HepG2 (cell line): Measurements from ENCODE around the gene ZFP28. TPM values are rescaled to one million over a fixed set of nuclear protein-coding genes. Genes with fewer than 3 reads are reported as not detected.

ENCODE experiments used
- ETV5 ChIP-seq: IDR thresholded peaks from 2 replicates; pipeline ENCODE4 v1.6.1; 2018; ENCODE audit warnings: missing biosample characterization, missing genetic modification reagents, inconsistent platforms, borderline replicate concordance
- FOXC1 ChIP-seq: sonication (generic); formaldehyde crosslinking; IDR thresholded peaks from 2 replicates; pipeline ENCODE4 v1.8.0; 2022; ENCODE audit warnings: mild to moderate bottlenecking, missing genetic modification reagents, borderline replicate concordance
- KDM2A ChIP-seq: sonication (generic); formaldehyde crosslinking; IDR thresholded peaks from 2 replicates; pipeline ENCODE4 v1.4.0; 2020; ENCODE audit warnings: low read depth, missing genetic modification reagents, borderline replicate concordance
- KDM5A ChIP-seq: fragments of 200-600 bp; sonication (generic); IDR thresholded peaks from 2 replicates; pipeline ENCODE4 v1.7.0; 2018; ENCODE audit warnings: antibody characterized with exemption, mild to moderate bottlenecking, low read length, borderline replicate concordance
- MAZ ChIP-seq, 2 experiments: sonication (generic) in 1 of 2; formaldehyde crosslinking in 1 of 2; IDR thresholded peaks; 2 replicates each; pipeline versions ENCODE4 v1.5.0 to v1.6.1; 2012 to 2020; ENCODE audit warnings: low read depth in 2 of 2, mild to moderate bottlenecking in 2 of 2, borderline replicate concordance in 1 of 2, improper control_type of control experiment in 1 of 2, low read length in 1 of 2, missing genetic modification reagents in 1 of 2, moderate library complexity in 1 of 2
- MED1 ChIP-seq: sonication (generic); formaldehyde crosslinking; IDR thresholded peaks from 2 replicates; pipeline ENCODE4 v1.4.0; 2020; ENCODE audit warnings: missing genetic modification reagents
- MNT ChIP-seq: fragments of 450-650 bp; IDR thresholded peaks from 2 replicates; pipeline ENCODE4 v1.6.1; 2016
- MZF1 ChIP-seq: sonication (generic); formaldehyde crosslinking; IDR thresholded peaks from 2 replicates; pipeline ENCODE4 v1.8.1; 2023; ENCODE audit warnings: mild to moderate bottlenecking, missing genetic modification reagents, borderline replicate concordance
- NONO ChIP-seq, 2 experiments: fragments of 450-650 bp in 1 of 2; sonication (generic) in 1 of 2; formaldehyde crosslinking in 1 of 2; IDR thresholded peaks in 1 of 2; conservative IDR thresholded peaks in 1 of 2; 2 replicates each; pipeline versions ENCODE4 v1.6.1 to v1.8.0; 2017 to 2022; ENCODE audit warnings: mild to moderate bottlenecking in 1 of 2, missing genetic modification reagents in 1 of 2, moderate library complexity in 1 of 2
- POLR2A ChIP-seq, 2 experiments: IDR thresholded peaks; 2 replicates each; pipeline ENCODE4 v1.6.1; 2011; ENCODE audit warnings: low read depth in 2 of 2, low read length in 2 of 2, mild to moderate bottlenecking in 1 of 2, moderate library complexity in 1 of 2; ENCODE audit not compliant: insufficient read depth in 1 of 2
- SUZ12 ChIP-seq: fragments of 150-350 bp; IDR thresholded peaks from 2 replicates; pipeline ENCODE4 v1.6.1; 2014; ENCODE audit warnings: low read depth, low read length
- TBX2 ChIP-seq: sonication (generic); formaldehyde crosslinking; IDR thresholded peaks from 2 replicates; pipeline ENCODE4 v1.5.0; 2020; ENCODE audit warnings: missing genetic modification reagents, mild to moderate bottlenecking, borderline replicate concordance
- TFDP2 ChIP-seq: sonication (generic); formaldehyde crosslinking; IDR thresholded peaks from 2 replicates; pipeline ENCODE4 v1.4.0; 2020; ENCODE audit warnings: missing genetic modification reagents
- UBTF ChIP-seq: sonication (generic); formaldehyde crosslinking; IDR thresholded peaks from 2 replicates; pipeline ENCODE4 v1.4.0; 2020; ENCODE audit warnings: mild to moderate bottlenecking, missing genetic modification reagents
- ZFY ChIP-seq: sonication (generic); formaldehyde crosslinking; IDR thresholded peaks from 2 replicates; pipeline ENCODE4 v1.4.0; 2020; ENCODE audit warnings: missing genetic modification reagents
- ZNF121 ChIP-seq: sonication (generic); formaldehyde crosslinking; IDR thresholded peaks from 2 replicates; pipeline ENCODE4 v1.5.0; 2020; ENCODE audit warnings: mild to moderate bottlenecking, missing genetic modification reagents
- ZNF143 ChIP-seq: sonication (generic); formaldehyde crosslinking; IDR thresholded peaks from 2 replicates; pipeline ENCODE4 v1.4.0; 2020; ENCODE audit warnings: missing genetic modification reagents
- ZNF263 ChIP-seq: sonication (generic); formaldehyde crosslinking; IDR thresholded peaks from 2 replicates; pipeline ENCODE4 v1.4.0; 2020; ENCODE audit warnings: missing genetic modification reagents
- ZNF616 ChIP-seq: sonication (generic); formaldehyde crosslinking; IDR thresholded peaks from 2 replicates; pipeline ENCODE4 v1.5.0; 2020; ENCODE audit warnings: low read depth, mild to moderate bottlenecking, missing genetic modification reagents
- polyA plus RNA-seq, 8 experiments: library from polyadenylated mRNA; depleted of rRNA in 3 of 8; stranded (reverse) in 7 of 8; unstranded in 1 of 8; fragments of >200 nt; fragmentation: Illumina TruSeq in 4 of 8; extraction: Trizol in 4 of 8; gene quantifications; 2 replicates each; pipeline versions ENCODE4 v1.2.1 to v1.2.3, GENCODE V29; 2011 to 2016; ENCODE audit warnings: low read depth in 4 of 8, missing spikeins in 1 of 8, mixed read lengths in 1 of 8; ENCODE audit not compliant: insufficient read depth in 1 of 8
- total RNA-seq, 5 experiments: library from RNA; depleted of rRNA; stranded (reverse); fragments of >200 nt; fragmentation: Illumina TruSeq; extraction: Trizol; gene quantifications; 2 replicates each; pipeline ENCODE4 v1.2.3, GENCODE V29; 2016; ENCODE audit warnings: low read depth in 1 of 5
- TF ChIP-seq, protein P1 (sequence below): fragments of 450-650 bp; IDR thresholded peaks from 2 replicates; pipeline ENCODE4 v1.6.1; 2017; ENCODE audit warnings: mild to moderate bottlenecking

Gene ZFP28
- total and polyA plus RNA-seq, 2 of the 13 experiments (the other 11 are each of a cell fraction or from before 2014, with no cell fraction given): not detected

GRCh38 chr19:56594783-56595547, 56.2 kb downstream of the ZFP28 start, which contains the start of gene ZNF71 (continued):
- TF ChIP-seq NONO (IDR thresholded peaks at IDR 0.05): no peak
- peak; percentile 67 for TF ChIP-seq NONO (CRISPR knock-in tag; conservative IDR thresholded peaks at IDR 0.05)
- TF ChIP-seq, protein P1, sequence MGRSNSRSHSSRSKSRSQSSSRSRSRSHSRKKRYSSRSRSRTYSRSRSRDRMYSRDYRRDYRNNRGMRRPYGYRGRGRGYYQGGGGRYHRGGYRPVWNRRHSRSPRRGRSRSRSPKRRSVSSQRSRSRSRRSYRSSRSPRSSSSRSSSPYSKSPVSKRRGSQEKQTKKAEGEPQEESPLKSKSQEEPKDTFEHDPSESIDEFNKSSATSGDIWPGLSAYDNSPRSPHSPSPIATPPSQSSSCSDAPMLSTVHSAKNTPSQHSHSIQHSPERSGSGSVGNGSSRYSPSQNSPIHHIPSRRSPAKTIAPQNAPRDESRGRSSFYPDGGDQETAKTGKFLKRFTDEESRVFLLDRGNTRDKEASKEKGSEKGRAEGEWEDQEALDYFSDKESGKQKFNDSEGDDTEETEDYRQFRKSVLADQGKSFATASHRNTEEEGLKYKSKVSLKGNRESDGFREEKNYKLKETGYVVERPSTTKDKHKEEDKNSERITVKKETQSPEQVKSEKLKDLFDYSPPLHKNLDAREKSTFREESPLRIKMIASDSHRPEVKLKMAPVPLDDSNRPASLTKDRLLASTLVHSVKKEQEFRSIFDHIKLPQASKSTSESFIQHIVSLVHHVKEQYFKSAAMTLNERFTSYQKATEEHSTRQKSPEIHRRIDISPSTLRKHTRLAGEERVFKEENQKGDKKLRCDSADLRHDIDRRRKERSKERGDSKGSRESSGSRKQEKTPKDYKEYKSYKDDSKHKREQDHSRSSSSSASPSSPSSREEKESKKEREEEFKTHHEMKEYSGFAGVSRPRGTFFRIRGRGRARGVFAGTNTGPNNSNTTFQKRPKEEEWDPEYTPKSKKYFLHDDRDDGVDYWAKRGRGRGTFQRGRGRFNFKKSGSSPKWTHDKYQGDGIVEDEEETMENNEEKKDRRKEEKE: no peak
- peak; percentile 33; the same call in 1 of the 2 replicates for TF ChIP-seq ETV5 (CRISPR knock-in tag)
- TF ChIP-seq TFDP2 (CRISPR knock-in tag): peak; percentile 54; the same call in 1 of the 2 replicates
- TF ChIP-seq KDM2A (CRISPR knock-in tag): peak; percentile 31; the same call in 1 of the 2 replicates
- peak; percentile 63; the same call in 1 of the 2 replicates for TF ChIP-seq FOXC1 (CRISPR knock-in tag)
- TF ChIP-seq ZNF121 (CRISPR knock-in tag): 0 out of 2 replicates have a peak, but pooled peaks have one; percentile 46
- no peak for TF ChIP-seq MNT
- peak; percentile 97 for TF ChIP-seq ZFY (CRISPR knock-in tag)
- TF ChIP-seq SUZ12: peak; percentile 50; the same call in 1 of the 2 replicates
- 0 out of 2 replicates have a peak, but pooled peaks have one; percentile 52 for TF ChIP-seq ZNF616 (CRISPR knock-in tag)
- TF ChIP-seq KDM5A: peak; percentile 32; the same call in 1 of the 2 replicates
- no peak for TF ChIP-seq MAZ (IDR thresholded peaks at IDR 0.05; ENCODE audit: borderline replicate concordance, low read depth, low read length)
- TF ChIP-seq MAZ (CRISPR knock-in tag; IDR thresholded peaks at IDR 0.05; ENCODE audit: low read depth): peak; percentile 76; the same call in 1 of the 2 replicates
- TF ChIP-seq MZF1: no peak
- peak; percentile 40; the same call in 1 of the 2 replicates for TF ChIP-seq UBTF
- TF ChIP-seq POLR2A (IDR thresholded peaks at IDR 0.05; ENCODE audit: insufficient read depth in 1 of 2, low read depth in 2 of 2, low read length in 2 of 2): peak in 1 of 2 experiments; percentile 65; a peak in 1 of 4 replicates
- peak; percentile 92 for TF ChIP-seq ZNF143 (CRISPR knock-in tag)
- peak; percentile 90 for TF ChIP-seq ZNF263 (CRISPR knock-in tag)
- TF ChIP-seq MED1 (CRISPR knock-in tag): peak; percentile 29; the same call in 1 of the 2 replicates
- TF ChIP-seq TBX2 (CRISPR knock-in tag): peak; percentile 35; the same call in 1 of the 2 replicates
